Fibroblast of lung (primary cell): ENCODE results near the gene MEGF6. TPM values are rescaled to one million over a fixed set of nuclear protein-coding genes. Genes with fewer than 3 reads are reported as not detected.
A peak's percentile ranks its signal among the peaks of the same experiment; 100 is the strongest.

Source experiments
- DNase-seq, 2 donors: peaks; one replicate each; pipeline versions ENCODE4 v3.0.0 to v3.0.0-alpha.2; 2010; ENCODE audit warnings: low read depth in 2 of 2
- H2AFZ ChIP-seq: 2 replicates; pipeline ENCODE4 v1.5.1; 2012; ENCODE audit warnings: low read length, control low read depth, inconsistent platforms
- H3K27ac ChIP-seq: 2 replicates; pipeline ENCODE4 v1.5.1; 2011; ENCODE audit warnings: low read length, control low read depth; ENCODE audit not compliant: insufficient read depth
- H3K27me3 ChIP-seq: 2 replicates; pipeline ENCODE4 v1.5.1; 2011; ENCODE audit warnings: mild to moderate bottlenecking, low read length; ENCODE audit not compliant: control insufficient read depth, insufficient read depth
- H3K36me3 ChIP-seq: 2 replicates; pipeline ENCODE4 v1.5.1; 2011; ENCODE audit warnings: low read length; ENCODE audit not compliant: control insufficient read depth, insufficient read depth
- H3K4me1 ChIP-seq: 2 replicates; pipeline ENCODE4 v1.5.1; 2011; ENCODE audit warnings: low read length; ENCODE audit not compliant: control insufficient read depth, insufficient read depth; ENCODE audit errors: extremely low read depth
- H3K4me2 ChIP-seq: 2 replicates; pipeline ENCODE4 v1.5.1; 2011; ENCODE audit warnings: low read length, control low read depth; ENCODE audit not compliant: insufficient read depth; ENCODE audit errors: extremely low read depth
- H3K4me3 ChIP-seq, 4 experiments: fragments of 200-600 bp in 1 of 4; sonication (generic) in 1 of 4; replicated peaks in 1 of 4; 2 replicates each; pipeline ENCODE4 v1.5.1; 2011 to 2016; ENCODE audit warnings: low read length in 4 of 4, low read depth in 3 of 4, mild to moderate bottlenecking in 3 of 4, control low read depth in 2 of 4, inconsistent platforms in 1 of 4, mixed read lengths in 1 of 4; ENCODE audit not compliant: insufficient read depth in 1 of 4; ENCODE audit errors: control extremely low read depth in 1 of 4
- H3K79me2 ChIP-seq: 2 replicates; pipeline ENCODE4 v1.5.1; 2012; ENCODE audit warnings: mild to moderate bottlenecking, low read length, inconsistent platforms; ENCODE audit not compliant: control insufficient read depth, insufficient read depth
- H3K9ac ChIP-seq: 2 replicates; pipeline ENCODE4 v1.5.1; 2011; ENCODE audit warnings: mild to moderate bottlenecking, low read length, control low read depth; ENCODE audit not compliant: insufficient read depth
- H3K9me3 ChIP-seq: 2 replicates; pipeline ENCODE4 v1.5.1; 2012; ENCODE audit warnings: low read depth, low read length; ENCODE audit not compliant: control insufficient read depth, insufficient read depth
- H4K20me1 ChIP-seq: 2 replicates; pipeline ENCODE4 v1.5.1; 2011; ENCODE audit warnings: low read length; ENCODE audit not compliant: control insufficient read depth, insufficient read depth; ENCODE audit errors: extremely low read depth
- EZH2 ChIP-seq: IDR thresholded peaks from 2 replicates; pipeline ENCODE4 v1.5.1; 2012; ENCODE audit warnings: low read length, control low read depth, mild to moderate bottlenecking; ENCODE audit errors: missing control alignments
- polyA plus RNA-seq, 2 donors: library from polyadenylated mRNA; depleted of rRNA in 1 of 2; stranded (reverse) in 1 of 2; unstranded in 1 of 2; fragments of >200 nt; gene quantifications; 2 replicates each; pipeline ENCODE4 v1.2.1, GENCODE V29; 2011 to 2012; ENCODE audit warnings: missing spikeins in 1 of 2
- total RNA-seq: library from RNA; depleted of rRNA; stranded (reverse); fragments of >200 nt; gene quantifications from 2 replicates; pipeline ENCODE4 v1.2.1, GENCODE V29; 2014
- TF ChIP-seq, protein P1 (sequence below), 2 donors: IDR thresholded peaks in 1 of 2; conservative IDR thresholded peaks in 1 of 2; 1 replicate in 1 of 2; 2 replicates in 1 of 2; pipeline ENCODE4 v1.5.1; 2011 to 2012; ENCODE audit warnings: low read length in 2 of 2, control low read depth in 1 of 2, inconsistent platforms in 1 of 2, low read depth in 1 of 2, mild to moderate bottlenecking in 1 of 2

Gene MEGF6
- total and polyA plus RNA-seq, 2 donors (not counting 1 experiment from before 2014, with no cell fraction given): 1.6 to 11.6 TPM

DNA sequence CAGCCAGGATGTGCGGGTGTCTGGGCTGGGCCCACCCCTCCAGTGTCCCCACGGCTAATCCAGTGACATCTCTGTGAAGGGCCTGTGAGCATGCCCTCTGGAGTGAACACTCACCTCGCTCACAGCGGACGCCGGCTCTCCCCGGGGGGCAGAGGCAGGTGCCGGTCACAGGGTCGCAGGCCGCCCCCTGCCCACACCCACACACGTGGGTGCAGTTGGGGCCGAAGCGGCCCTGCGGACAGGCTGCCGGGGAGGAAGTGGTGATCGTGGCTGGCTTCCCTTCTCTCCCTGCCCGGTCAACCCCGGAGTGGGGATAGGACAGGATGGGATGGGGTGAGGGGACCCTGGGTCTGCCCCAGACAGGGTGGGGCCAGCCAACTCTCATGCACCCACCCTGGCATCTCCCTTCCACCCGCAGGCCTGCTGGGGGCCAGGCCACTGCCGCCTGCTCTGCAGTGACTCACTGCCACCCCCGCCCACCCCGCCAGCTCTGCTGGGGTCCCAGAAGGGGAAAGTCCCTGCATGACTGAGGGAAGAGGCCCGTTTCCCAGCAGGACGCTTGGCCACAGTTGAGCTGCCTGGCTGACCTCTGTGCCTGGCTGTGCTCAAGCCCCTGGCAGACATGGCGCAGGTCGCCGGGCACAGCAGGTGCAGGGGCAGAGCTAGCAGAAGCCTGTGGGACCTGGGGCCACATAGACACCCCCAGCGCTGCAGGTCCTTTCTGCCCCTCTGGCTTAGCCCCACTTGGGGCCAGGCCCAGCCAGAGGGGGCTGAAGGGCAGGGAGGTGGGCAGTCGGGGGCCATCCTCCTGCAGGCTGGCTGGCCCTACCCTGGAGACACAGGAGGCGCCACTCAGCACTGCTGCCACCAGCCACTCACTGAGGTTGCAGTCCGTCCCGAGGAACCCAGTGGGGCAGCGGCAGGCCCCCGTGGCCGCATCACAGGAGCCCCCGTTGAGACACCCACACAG lies 115.2 kb downstream of the MEGF6 start:
- Histone ChIP-seq H3K4me1 (no peaks in the 10 kb centered on the region), H3K9ac (no peak overlapping the region), H3K4me2 (no peak overlapping the region), H3K27ac (no peak overlapping the region), H4K20me1 (no peaks in the 10 kb centered on the region), H2AFZ (no peak overlapping the region), H3K36me3 (no peaks in the 10 kb centered on the region), H3K79me2 (no peaks in the 10 kb centered on the region), H3K4me3 (no peak overlapping the region), H3K27me3 (no peaks in the 10 kb centered on the region), H3K9me3 (no peaks in the 10 kb centered on the region)
- TF ChIP-seq, protein P1, sequence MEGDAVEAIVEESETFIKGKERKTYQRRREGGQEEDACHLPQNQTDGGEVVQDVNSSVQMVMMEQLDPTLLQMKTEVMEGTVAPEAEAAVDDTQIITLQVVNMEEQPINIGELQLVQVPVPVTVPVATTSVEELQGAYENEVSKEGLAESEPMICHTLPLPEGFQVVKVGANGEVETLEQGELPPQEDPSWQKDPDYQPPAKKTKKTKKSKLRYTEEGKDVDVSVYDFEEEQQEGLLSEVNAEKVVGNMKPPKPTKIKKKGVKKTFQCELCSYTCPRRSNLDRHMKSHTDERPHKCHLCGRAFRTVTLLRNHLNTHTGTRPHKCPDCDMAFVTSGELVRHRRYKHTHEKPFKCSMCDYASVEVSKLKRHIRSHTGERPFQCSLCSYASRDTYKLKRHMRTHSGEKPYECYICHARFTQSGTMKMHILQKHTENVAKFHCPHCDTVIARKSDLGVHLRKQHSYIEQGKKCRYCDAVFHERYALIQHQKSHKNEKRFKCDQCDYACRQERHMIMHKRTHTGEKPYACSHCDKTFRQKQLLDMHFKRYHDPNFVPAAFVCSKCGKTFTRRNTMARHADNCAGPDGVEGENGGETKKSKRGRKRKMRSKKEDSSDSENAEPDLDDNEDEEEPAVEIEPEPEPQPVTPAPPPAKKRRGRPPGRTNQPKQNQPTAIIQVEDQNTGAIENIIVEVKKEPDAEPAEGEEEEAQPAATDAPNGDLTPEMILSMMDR (conservative IDR thresholded peaks at IDR 0.05 in 1 of 2, IDR thresholded peaks at IDR 0.05 in 1 of 2; ENCODE audit: low read depth in 1 of 2, low read length in 2 of 2): no peak
- TF ChIP-seq EZH2: no peak
- DNase-seq: peak in 1 of 2 donors; percentile 57

DNA sequence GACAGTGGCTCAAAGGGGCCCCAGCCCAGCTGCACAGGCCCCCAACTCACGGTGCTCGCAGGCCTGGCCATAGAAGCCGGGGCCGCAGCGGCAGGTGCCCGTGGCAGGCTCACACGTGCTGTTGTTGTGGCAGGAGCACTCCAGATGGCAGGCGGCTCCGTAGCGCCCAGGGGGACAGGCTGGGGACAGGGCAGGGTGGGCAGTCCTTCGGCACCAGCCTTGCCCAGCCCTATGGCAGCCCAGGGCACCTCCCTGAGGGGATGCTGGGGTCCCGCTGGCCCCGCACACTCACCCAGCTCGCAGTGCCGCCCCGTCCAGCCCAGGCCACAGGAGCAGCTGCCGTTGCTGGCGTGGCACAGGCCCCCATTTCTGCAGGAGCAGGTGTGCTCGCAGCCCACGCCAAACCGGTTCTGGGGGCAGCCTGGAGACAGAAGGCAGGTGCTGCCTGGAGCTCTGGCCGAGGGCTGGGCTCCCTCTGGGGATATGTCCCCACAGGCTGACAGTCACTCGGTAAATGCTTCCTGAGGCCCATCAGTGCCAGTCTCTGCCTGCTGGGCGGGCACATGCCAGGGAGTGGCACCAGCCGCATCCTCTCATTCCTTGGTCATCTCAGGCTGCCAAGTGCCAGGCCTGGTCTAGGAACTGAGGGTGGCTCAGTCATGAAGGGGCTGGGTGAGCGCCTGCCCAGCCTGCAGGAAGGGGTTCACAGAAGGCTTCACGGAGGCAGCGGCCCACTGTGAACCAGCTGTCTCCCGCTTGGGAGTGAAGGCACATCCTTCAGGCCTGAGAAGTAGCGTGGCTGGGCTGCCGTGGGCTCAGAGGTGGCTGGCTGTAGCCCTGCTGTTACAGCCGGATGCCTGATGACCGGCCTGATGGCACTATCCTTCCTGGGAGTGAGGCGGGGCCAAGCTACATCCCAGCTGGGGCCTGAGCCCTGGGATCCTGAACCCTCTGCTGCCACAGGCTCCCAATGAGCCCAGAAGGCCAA lies 116.7 kb downstream of the MEGF6 start:
- Histone ChIP-seq H3K4me2 (no peak overlapping the region), H2AFZ (no peak overlapping the region), H3K4me3 (no peak overlapping the region), H3K27me3 (no peaks in the 10 kb centered on the region), H3K9me3 (no peaks in the 10 kb centered on the region), H4K20me1 (no peaks in the 10 kb centered on the region), H3K36me3 (no peaks in the 10 kb centered on the region), H3K4me1 (no peaks in the 10 kb centered on the region), H3K79me2 (no peaks in the 10 kb centered on the region), H3K9ac (no peak overlapping the region), H3K27ac (no peak overlapping the region)
- DNase-seq: no peak
- no peak for TF ChIP-seq EZH2
- TF ChIP-seq, protein P1 (conservative IDR thresholded peaks at IDR 0.05 in 1 of 2, IDR thresholded peaks at IDR 0.05 in 1 of 2; ENCODE audit: low read depth in 1 of 2, low read length in 2 of 2): no peak
